Smooth muscle cell (in vitro differentiated cells): ENCODE measurements around the gene FAM216B. TPM values are rescaled to one million over a fixed set of nuclear protein-coding genes. Genes with fewer than 3 reads are reported as not detected.
"Not testable (repeated sequence)": the region's sequence is repeated elsewhere in the genome, so short reads cannot be mapped to it uniquely, and the experiment has no call there.

ENCODE experiments used
- DNase-seq: peaks from one replicate; lab custom pipeline; 2025; ENCODE audit not compliant: unreplicated experiment; lab: John Stamatoyannopoulos, UW
- H2AFZ ChIP-seq: fragments of 200-600 bp; sonication (generic); 2 replicates; pipeline ENCODE4 v1.6.0; 2016; ENCODE audit warnings: antibody characterized with exemption, low read depth, mild to moderate bottlenecking
- H3F3A ChIP-seq: fragments of 200-600 bp; sonication (generic); 2 replicates; pipeline ENCODE4 v1.6.0; 2017; ENCODE audit warnings: antibody characterized with exemption, low read depth
- H3K27ac ChIP-seq: fragments of 200-600 bp; sonication (generic); 2 replicates; pipeline ENCODE4 v1.5.1; 2016; ENCODE audit warnings: low read depth, mild to moderate bottlenecking
- H3K27me3 ChIP-seq: fragments of 200-600 bp; sonication (generic); 2 replicates; pipeline ENCODE4 v1.6.1; 2016; ENCODE audit warnings: low read depth, mild to moderate bottlenecking
- H3K36me3 ChIP-seq: fragments of 200-600 bp; sonication (generic); 2 replicates; pipeline ENCODE4 v1.5.1; 2016; ENCODE audit warnings: low read depth
- H3K4me1 ChIP-seq: fragments of 200-600 bp; sonication (generic); 2 replicates; pipeline ENCODE4 v1.5.1; 2016; ENCODE audit warnings: low read depth
- H3K4me2 ChIP-seq: fragments of 200-600 bp; sonication (generic); 2 replicates; pipeline ENCODE4 v1.6.0; 2016; ENCODE audit warnings: mild to moderate bottlenecking
- H3K4me3 ChIP-seq: fragments of 200-600 bp; sonication (generic); 2 replicates; pipeline ENCODE4 v1.5.1; 2016; ENCODE audit warnings: mild to moderate bottlenecking
- H3K79me2 ChIP-seq: fragments of 200-600 bp; sonication (generic); 2 replicates; pipeline ENCODE4 v1.6.0; 2016; ENCODE audit warnings: low read depth, mild to moderate bottlenecking
- H3K9ac ChIP-seq: fragments of 200-600 bp; sonication (generic); 2 replicates; pipeline ENCODE4 v1.6.0; 2016; ENCODE audit warnings: low read depth
- H3K9me3 ChIP-seq: fragments of 200-600 bp; sonication (generic); replicated peaks from 2 replicates; pipeline ENCODE4 v1.5.1; 2016; ENCODE audit warnings: low read depth
- H4K20me1 ChIP-seq: fragments of 200-600 bp; sonication (generic); 2 replicates; pipeline ENCODE4 v1.6.0; 2016; ENCODE audit warnings: low read depth
- CTCF ChIP-seq: fragments of 200-600 bp; sonication (generic); IDR thresholded peaks from 2 replicates; pipeline ENCODE4 v1.5.1; 2017; ENCODE audit warnings: borderline replicate concordance, mild to moderate bottlenecking, antibody characterized with exemption; ENCODE audit not compliant: insufficient read depth, poor library complexity, severe bottlenecking
- WGBS: methylation state at CpG from one replicate; pipeline ENCODE4 v1.1.7; 2016; ENCODE audit warnings: low lambda C conversion rate; 5-methylcytosine and 5-hydroxymethylcytosine counted together
- polyA plus RNA-seq: library from polyadenylated mRNA; unstranded; fragments of >200 nt; fragmentation: Nextera tagmentation; extraction: Ambion mirVana; gene quantifications from 2 replicates; pipeline ENCODE4 v1.2.1, GENCODE V29; 2016
- total RNA-seq: library from RNA; depleted of rRNA; stranded (reverse); fragments of >200 nt; gene quantifications from 2 replicates; pipeline ENCODE4 v1.2.3, GENCODE V29; 2014

FAM216B gene
- total and polyA plus RNA-seq, 2 experiments from 2014 or later = not detected

- no peak overlapping the region for H3K4me2 ChIP-seq
- H3K4me3 ChIP-seq = no peak overlapping the region
- no peaks in the 10 kb centered on the region for H3K9me3 ChIP-seq
- no peaks in the 10 kb centered on the region for H3F3A ChIP-seq
- 90% methylated on average over 1 of the region's 1 CpG for WGBS
- H3K36me3 ChIP-seq = no peaks in the 10 kb centered on the region
- H2AFZ ChIP-seq = no peak overlapping the region
- TF ChIP-seq CTCF = no peak
- H4K20me1 ChIP-seq = no peaks in the 10 kb centered on the region
- H3K27me3 ChIP-seq = no peaks in the 10 kb centered on the region
- no peak overlapping the region for H3K9ac ChIP-seq
- no peaks in the 10 kb centered on the region for H3K79me2 ChIP-seq
- no peak overlapping the region for H3K27ac ChIP-seq
- H3K4me1 ChIP-seq = no peaks in the 10 kb centered on the region
- no peak for DNase-seq
Measured at GRCh38 chr13:42766016-42766415, 15.4 kb upstream of the FAM216B start.

GRCh38 chr13:42769650-42770049 lies 11.7 kb upstream of the FAM216B start:
- no peak for TF ChIP-seq CTCF
- Histone ChIP-seq H3K4me2 (no peak overlapping the region), H3K36me3 (no peaks in the 10 kb centered on the region), H3K27ac (no peak overlapping the region), H3K4me3 (no peak overlapping the region), H3K9me3 (no peaks in the 10 kb centered on the region), H4K20me1 (no peaks in the 10 kb centered on the region), H2AFZ (no peak overlapping the region), H3K27me3 (no peaks in the 10 kb centered on the region), H3K9ac (no peak overlapping the region), H3K79me2 (no peaks in the 10 kb centered on the region), H3K4me1 (no peaks in the 10 kb centered on the region), H3F3A (no peaks in the 10 kb centered on the region)
- 97% methylated on average over 3 of the region's 3 CpGs for WGBS
- no peak for DNase-seq

- not testable (repeated sequence) for H3K79me2 ChIP-seq, H3K4me1 ChIP-seq, H3F3A ChIP-seq, H3K9ac ChIP-seq, H3K9me3 ChIP-seq, H4K20me1 ChIP-seq, DNase-seq, H3K4me3 ChIP-seq, H3K27ac ChIP-seq, H3K36me3 ChIP-seq, H3K27me3 ChIP-seq
- Histone ChIP-seq H3K4me2 (peak overlapping the region; percentile 46), H2AFZ (peak overlapping the region; percentile 38)
- WGBS = 47% methylated on average over 6 of the region's 6 CpGs
Measured at GRCh38 chr13:42776558-42776957, 4.8 kb upstream of the FAM216B start.

- WGBS = 71% methylated on average over 5 of the region's 5 CpGs
- Histone ChIP-seq H4K20me1 (no peaks in the 10 kb centered on the region), H3K4me2 (no peak overlapping the region), H3K4me1 (no peaks in the 10 kb centered on the region), H3K9me3 (no peaks in the 10 kb centered on the region), H3K4me3 (no peak overlapping the region), H3K27ac (no peak overlapping the region), H3K36me3 (no peaks in the 10 kb centered on the region), H3K79me2 (no peaks in the 10 kb centered on the region), H2AFZ (no peak overlapping the region), H3F3A (no peaks in the 10 kb centered on the region), H3K27me3 (no peaks in the 10 kb centered on the region), H3K9ac (no peak overlapping the region)
- DNase-seq = no peak
- no peak for TF ChIP-seq CTCF
Measured at GRCh38 chr13:42777467-42777866, 3.9 kb upstream of the FAM216B start.
